Pons (tissue), 1 donor: ENCODE measurements around the gene GDPD5.

Experiments
- DNase-seq: peaks from one replicate; pipeline ENCODE4 v3.0.0-alpha.2; 2016; ENCODE audit warnings: low spot score

GDPD5 gene

DNA sequence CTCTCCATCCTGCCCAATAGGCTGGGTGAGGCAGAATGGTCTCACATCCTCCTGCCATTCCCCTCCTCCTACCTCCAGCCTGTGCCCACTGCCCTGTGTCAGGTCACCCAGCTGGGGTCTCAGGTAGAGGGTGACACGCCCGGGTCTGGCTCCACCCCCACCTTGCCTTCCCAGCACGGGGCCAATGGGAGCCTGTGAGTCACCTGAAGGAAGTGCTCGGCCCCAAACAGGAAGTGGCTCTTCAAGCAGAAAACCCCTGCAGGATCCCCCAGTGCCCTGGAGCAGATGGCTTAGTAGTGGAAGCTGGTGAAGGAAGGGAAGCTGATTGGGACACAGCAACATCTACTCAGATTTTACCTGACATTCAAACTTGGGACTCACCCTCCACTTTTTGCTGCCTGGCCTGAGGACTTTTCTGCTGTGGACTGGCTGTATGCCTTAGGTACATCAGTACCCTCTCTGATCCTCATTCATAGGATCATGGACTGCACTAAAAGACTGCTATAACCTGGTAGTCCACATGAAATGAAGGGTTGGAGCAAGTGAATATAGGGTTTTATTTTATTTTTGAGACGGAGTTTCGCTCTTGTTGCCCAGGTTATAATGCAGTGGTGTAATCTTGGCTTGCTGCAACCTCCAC lies 33.4 kb downstream of the GDPD5 start:
- no peak for DNase-seq

DNA sequence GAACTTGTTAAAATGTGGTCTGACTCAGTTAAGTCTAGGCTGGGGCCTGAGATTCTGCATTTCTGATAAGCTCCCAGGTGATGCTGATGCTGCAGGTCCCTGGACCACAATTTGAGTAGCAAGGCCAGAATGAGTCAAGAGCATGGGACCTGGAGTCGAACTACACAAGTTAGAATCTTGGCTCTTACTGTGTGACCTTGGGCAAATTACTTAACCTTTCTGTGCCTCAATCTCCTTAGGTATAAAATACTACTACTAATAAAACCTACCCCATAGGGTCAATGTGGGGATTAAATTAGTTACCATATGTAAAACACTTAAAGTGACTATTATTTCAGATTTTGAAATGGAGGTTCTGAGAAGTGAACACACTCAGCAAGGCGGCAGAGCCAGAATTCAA lies 34.3 kb downstream of the GDPD5 start:
- DNase-seq, result no peak

DNA sequence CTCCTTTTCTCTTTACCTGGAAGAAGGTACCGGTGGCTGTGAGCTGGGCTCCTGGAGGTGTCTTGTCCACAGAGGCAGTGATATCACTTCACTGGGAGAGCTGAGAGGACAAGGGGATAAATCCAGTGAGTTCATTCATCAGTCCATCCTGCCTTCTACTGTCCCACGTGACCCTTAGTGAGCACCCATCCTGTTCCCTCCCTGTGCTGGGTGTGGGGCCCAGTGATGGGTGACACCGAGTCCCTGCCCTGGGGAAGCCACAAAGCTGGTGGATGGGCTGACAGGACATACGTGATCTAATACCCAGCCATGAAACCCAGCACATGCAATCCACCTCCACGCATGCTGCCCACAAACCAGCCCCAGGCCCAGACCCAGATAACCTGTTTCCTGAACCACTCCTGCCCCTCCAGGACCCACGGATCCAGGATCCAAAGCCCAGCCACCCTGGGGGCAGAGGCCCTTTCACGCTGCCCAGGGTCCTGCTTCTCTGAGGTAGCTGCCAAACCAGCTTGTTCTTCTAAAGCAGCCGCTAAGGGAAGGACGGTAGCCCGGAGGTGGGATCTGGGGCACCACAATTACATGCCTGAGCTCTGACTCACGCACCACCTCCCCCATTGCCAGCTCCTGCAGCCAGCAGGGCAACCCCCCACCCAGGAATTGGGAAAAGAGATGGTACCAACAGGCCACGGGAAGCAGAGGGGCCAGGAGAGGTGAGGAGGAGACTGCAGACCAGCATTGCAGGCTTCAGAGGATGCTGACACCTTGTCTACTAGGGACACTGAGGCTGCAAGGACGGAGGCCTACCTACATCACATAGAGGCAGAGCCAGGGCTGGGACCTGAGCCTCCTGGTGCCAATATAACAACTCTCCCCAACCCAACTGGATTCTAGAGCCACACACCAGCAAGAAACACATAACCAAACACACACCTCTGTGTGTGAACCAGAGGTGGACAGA lies 35.2 kb downstream of the GDPD5 start:
- no peak for DNase-seq

DNA sequence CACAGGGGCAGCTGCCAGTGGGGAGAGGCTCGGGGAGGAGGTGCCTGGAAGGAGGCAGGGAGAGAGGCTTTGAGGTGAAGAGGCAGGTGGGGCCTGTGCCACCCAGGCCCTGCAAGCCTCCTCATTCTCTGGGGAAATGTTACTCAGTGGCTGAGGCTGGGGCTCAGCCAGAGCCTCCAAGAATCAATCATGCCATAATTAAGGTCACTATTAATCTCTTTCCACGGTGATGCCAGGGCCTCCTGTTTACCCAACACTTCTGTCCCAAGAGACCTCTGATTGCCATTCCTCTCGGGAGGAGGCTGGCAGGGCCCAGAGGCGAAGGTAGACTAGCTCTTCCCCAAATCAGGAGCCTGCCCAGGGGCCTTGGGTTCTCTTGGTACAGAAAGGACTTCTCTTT lies 38.4 kb downstream of the GDPD5 start:
- DNase-seq, result no peak

DNA sequence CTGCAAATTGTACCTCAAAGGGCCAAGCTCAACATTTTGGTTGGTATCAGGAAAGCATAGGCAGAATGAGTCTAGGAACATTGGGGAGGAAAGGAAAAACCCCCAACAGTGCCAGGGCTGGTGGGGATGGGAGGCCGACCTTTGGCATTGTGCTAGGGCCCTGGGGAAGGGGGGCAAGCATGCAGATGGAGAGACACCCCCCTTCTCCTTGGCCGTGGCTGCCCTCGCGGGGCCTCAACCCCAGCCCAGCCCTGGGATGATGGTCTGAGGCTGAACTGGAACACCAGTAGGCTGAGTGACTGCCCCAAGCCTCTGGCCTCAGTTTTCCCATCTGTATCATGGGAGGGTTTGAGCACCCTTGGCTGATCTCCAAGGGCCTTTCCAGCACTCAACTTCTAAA lies 40.0 kb downstream of the GDPD5 start:
- no peak for DNase-seq

DNA sequence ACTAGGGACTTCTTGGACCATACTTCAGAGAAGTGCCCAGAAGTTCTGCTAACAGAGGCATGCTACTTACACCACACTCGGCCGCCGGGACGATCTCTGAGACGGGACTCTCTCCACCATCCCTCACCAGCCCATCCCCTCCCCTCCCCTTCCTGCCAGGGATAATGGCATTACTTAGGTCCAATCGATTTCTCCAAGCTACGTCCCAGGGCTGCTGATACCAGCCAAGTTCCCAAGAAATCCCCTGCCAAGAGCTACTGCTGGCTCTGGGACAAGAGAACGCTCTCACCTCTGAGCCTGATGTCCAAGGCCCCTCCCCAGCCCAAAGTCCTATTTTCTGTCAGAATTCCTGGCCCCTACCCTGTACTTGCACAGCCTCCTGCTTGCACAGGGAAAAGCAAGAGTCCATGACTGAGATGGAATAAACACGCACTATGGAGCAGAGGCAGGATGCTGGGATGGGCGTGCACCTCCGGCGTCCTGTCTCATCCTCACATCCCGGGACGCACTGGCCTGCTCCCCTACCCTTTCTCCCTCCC lies 42.7 kb downstream of the GDPD5 start:
- no peak for DNase-seq

DNA sequence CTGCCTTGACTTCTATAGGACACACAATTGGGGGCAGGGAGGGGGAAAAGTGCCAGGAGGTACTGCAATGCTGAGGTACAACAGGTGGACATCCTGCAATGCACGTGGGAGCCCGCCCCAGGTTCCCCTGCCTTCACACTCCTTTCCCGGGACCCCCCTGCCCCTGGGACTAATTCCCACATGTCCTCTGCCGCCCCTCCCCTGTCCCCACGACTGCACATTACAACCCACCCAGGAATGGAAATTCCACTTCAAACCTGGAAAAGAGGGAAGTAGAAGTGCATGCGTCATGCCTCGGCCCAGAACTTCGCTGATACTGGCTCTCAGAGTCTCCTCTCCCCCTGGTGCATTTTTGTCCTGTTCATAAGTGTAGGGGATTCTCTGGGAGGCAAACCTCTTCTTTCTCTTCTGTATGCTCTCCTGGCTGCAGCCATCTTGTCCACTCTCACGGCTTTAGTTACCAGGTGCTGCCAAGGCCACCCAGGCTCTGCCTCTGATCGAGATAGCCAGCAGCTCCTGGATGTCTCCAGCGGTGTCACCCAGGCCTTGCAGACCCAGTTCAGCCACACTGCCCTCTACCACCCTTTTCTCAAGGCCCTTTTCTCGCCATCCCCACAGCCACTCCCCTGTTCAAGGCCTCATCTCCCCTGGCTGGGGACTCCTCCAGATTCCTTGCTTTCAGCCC lies 43.7 kb downstream of the GDPD5 start:
- no peak for DNase-seq

DNA sequence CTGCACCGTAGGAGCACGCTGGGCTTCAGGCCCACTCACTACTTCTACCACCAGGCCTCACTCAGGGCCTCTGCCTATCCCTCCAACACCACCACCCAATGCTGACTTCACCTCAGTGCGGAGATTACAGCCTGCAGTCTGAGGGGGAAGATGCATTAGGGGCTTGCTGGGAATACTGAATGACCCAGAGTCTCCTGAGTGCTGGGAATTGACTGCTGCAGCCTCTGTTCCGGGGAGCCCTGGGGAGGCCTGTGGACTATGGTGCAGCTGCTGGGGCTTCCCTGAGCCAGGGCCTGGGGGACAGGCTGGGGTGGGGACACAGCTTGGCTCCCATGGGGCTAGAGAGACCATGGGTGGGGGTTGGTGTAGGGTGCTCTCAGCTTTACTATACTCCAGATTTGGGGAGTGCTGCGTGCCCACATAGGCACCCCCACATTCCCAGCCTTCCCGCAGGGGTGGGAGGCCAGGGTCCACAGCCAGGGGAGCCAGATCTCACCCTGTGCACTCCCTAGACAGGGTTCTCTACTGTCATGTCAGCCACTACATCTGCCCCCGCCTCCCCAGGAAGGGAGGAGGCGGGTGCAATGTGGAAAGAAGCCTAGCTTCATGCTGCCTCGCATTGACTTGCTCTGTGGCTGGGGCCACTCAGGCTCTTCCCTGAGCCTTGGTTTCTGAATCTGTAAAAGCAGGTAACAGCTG lies 44.4 kb downstream of the GDPD5 start:
- DNase-seq, result no peak

DNA sequence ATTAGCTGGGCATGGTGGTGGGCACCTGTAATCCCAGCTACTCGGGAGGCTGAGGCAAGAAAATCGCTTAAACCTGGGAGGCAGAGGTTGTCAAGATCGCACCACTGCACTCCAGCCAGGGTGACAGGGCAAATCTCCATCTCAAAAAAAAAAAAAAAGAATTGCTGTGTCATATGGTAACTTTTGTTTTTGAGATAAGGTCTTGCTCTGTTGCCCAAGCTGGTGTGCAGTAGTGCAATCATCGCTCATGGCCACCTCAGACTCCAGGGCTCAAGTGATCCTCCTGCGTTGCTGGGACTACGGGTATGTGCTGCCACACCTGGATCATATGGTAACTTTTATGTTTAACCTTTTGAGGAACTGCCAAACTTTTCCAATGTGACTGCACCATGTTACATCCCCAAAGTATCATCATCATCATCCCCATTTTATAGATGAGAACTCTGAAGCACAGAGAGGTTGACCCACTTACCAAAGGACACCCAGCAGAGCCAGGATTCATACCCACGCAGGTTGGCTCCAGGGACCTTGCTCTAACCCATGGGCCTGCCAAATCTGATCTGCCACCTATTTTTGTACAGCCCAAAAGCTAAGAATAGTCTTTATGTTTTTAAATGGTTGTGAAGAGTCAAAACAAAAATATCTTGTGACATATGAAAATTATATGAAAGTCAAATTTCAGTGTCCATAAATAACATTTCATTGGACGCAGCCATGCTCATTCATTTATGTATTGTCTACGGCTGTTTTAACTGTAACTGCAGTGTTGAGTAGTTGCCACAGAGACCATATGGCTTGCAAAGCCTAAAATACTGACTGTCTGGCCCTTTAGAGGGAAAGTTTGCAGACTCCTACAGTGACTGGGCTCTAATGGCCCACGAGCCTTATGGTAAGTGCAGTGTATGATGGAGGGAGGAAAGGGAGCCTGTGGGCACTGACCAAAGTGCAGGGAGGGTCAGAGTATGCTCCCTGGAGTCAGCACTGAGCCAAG lies 45.3 kb downstream of the GDPD5 start:
- no peak for DNase-seq

DNA sequence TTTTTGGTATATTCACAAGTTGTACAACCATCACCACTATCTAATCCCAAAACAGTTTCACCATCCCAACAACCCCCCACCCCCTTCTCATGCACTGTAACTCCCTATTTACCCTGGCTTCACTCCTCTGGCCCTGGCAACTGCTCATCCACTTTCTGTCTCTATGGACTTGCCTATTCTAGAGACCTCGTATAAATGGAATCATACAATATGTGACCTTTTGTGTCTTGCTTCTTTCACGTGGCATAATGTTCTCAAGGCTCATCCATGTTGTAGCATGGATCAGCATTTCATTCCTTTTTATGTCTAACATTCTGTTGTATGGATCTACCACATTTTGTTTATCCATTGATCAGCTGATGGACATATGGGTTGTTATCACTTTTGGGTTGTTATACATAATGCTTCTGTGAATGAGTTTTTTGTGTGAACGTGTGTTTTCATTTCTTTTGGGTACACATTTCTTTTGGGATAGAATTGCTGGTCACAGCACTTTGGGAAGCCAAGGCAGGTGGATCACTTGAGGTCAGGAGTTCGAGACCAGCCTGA lies 46.1 kb downstream of the GDPD5 start:
- no peak for DNase-seq

DNA sequence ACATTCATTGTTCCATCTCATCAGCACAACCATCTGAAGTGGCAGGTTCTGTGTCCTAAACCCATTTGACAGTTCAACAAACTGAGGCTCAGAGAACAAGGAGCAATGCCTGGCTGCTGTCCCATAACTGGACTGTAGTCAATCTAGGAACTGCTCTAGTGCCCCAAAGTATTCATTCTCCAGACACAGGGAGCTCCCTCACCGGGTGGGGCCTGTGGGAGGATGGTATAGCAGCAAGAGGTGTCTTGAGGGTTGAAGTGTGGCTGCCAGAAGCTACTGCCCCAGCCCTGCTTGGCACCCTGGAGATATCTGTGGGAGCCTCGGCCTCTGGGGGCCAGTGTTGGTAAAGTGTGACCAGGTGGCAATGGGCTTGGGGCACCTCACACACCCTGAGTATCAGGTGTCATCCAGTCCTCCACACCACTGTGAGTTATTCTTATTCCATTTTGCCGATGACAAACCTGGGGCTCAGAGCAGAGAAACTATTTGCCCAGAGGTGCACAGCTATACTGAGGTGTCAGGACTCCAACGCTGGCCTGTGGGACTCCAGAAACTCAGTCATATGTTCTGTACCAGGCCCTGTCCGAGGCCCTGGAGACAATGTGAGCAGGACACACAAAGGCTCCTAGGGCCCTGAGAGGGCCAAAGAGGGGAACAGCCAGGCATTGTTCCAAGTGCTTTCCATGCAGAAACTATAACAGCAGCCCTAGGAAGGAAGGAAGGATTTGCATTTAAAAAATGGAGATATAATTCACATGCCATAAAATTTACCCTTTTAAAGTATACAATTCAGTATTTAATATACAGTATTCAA lies 46.8 kb downstream of the GDPD5 start:
- DNase-seq, result no peak

DNA sequence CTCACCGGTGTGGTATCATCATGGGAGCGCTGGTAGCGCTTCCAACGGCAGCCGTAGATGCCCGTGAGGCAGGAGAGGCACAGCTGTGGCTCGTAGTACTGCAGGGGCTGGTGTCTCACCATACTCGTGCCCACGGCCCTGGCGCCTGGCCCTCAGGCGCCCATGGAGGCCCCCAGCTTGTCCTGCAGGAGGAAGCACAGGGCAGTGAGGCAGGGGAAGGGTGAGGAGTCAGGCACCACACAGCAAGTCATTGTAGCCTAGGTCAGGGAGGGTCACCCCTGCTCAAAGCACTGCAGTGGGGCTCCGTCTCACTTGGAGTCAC lies 48.2 kb downstream of the GDPD5 start:
- no peak for DNase-seq

DNA sequence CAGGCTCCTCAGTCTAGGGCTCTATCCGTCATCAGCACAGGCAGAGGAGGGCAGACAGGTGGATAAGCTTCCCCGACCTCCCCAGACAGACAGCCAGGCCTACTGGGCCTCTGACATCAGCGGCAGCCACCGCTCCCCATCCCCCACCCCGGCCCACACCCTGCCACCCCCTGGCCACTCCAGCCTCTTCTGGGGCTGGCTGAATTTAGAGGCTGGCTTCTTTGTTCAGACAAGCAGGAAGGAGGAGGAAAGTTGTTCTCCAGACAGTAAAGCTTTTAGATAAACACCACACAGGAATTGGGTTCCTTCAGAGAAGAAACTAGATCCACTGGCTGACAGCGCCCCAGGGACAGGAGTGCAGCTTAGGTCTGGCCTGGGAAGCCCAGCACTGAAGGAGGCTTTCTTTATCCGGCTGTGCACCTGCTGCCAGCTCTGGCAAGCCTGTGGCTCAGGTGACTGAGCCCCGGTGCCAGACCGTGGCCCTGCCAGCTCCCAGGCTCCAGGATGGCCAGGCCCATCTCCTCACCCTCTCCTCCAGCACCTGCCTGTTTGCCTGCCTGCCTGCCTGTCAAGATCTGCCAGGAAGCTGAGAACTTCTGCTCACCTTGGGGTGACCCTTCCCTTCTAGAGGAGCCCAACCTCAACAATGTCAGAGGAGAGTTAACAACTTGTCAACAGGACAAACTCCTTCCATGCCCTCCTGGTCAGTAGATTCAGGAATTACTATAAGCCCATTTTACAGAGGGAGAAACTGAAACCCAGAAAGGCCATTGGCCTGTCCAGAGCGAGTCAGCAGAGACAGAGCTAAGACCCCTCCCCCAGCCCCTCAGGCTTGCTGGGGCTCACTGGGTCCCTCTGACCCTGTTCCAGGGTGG lies 48.8 kb downstream of the GDPD5 start:
- DNase-seq, result no peak

DNA sequence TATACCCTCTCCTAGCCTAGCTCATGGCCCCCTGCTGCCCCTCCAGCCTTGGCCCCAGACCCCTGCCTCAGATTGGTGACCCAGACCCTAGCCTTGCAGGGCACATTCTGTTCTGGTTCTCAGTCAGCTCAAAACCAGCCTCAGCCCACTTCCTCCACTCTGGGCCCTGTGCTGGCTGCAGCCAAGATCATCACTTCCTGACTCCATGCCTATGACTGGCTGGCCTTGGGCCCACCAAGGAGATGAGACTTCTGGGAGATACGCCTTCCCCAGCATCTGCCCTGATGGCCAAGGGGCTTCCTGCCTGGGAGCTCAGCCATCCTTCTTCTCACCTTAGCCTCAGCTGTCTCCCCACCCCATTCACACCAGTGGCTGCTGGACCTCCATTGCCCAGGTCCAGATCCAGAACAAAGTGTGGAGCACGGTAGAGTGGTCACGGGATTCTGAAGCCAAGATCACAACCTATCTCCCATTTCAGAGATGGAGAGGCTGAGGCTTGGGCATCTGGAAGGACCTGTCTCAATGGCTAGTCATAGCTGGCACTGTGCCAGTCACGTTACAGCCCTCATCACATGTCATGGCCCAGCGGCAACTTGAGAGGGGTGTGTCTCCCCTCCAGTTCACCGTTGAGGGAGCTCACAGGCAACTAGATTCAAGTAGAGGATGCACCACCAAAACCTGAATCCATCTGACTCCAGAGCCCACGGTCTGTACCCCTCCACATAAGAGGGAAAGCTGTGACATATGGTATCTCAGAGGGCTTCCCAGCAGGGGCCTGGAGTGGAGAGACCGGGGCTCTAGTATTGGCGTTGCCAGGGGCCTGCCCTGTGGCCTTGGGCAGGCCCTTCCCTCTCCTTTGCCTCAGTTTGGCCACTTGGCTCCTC lies 49.7 kb downstream of the GDPD5 start:
- DNase-seq, result no peak

DNA sequence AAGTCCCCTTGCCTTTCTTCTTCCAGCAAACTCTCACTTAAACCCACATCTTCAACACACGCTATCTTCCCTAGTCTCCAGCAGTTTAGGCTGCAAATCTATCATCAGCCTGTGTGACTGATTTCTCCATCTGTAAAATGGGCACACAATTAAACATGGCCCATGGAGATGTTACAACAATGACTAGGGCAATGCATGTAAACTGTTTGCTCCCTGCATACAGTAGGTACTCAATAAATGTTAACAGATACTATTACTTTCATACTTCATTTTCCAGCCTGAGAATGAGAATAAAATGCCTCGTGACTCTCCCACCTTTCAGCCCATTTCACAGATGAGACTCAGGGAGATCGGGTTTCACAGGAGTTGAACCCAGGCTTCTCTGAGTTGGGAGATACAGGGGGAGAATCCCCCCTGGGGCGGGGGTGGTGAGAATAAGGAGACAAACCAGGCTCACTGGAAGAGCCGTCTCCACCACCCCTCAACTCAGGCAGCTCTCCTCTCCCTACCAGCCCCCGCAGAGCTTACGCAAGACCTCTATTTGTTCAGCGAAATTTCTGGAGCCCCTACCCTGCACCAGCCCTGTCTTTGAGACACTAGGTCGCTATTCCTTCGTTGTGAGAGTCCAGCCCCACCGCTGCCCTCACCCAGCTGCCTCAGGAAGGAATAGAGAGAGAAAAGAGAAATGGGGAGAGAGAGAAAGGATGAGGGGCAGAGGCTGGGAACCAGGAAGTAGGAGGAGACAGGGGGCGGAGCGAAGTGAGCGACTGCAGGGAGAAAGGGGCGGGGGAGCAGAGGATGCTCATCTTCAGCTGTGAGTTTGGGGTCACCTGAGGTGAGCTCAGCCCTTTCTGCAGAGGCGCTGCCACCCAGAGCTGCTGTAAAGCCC lies 50.6 kb downstream of the GDPD5 start:
- no peak for DNase-seq

DNA sequence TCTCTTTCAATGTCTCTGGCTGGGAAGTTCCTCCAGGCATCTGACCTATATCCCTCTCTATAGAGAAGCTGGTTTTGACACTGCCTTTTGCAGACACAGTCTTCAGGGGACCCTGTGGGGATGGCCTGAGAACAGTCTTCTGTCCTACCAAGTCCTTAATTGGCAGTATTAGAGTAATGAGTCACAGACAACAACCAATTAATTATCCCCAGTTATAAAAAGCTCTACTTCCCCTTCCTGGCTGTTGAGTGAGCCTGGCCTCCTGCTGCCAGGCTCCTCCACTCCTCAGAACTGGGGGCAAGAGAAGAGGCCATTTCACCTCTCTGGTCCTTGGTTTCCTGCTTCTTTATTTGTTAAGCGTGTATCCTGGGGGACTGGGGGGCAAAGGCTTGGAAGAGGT lies 51.5 kb downstream of the GDPD5 start:
- DNase-seq, result no peak

DNA sequence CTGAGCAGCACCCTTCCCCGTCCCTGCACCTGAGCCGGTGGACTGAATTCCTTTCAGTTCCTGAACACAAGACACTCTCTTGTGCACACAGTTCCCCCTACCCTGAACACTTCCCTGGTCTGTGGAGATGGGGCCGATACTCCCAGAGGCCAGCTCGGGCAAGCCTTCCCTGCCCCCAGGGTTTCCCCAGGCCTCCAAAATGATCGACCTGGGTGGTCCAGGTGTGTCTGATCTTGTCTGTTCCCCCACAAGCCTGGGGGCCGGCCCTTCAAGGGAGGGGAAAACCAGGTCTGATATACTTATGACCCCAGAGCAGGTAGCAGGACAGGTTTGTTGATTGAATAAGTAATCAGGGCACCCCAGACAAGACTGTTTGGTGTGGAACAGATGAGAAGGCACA lies 52.1 kb downstream of the GDPD5 start:
- DNase-seq, result no peak
